HG02588 (cell line): ENCODE results near the gene GPR108.
"Not testable (repeated sequence)": the region's sequence is repeated elsewhere in the genome, so short reads cannot be mapped to it uniquely, and the experiment has no call there.

Experiments used
- ATAC-seq: cut with Tn5 transposase; IDR thresholded peaks from one replicate; pipeline ENCODE4 v1.9.1; 2021; ENCODE audit warnings: mild to moderate bottlenecking, moderate library complexity; ENCODE audit not compliant: unreplicated experiment

GPR108 gene

DNA sequence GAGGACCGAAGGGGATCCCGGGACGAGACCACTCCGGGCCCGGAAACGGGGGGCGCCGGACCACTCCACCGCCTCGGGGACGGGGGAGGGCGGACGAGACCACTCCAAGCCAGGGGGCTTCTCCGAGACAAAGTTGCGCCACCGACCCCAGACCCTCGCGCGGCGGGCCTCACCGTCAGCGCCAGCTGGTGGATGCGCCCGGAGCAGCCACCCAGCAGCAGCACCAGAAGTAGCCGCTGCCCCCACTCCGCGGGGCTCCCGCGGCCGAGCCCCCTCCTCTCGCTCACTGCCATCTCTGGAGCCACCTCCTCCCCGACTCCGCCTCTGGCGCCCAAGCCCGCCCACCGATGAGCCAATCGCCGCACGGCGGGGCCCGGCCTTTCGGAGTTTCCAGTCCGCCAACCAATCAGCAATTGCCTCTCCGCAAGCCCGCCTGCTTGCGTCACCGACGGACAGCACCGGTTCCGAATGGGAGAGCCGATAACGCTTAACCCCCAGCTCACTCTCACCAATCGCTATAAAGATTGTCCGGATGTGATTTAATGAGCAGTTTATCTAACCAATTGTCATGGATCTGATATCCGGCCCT, at the start of gene GPR108:
Gene GPR108, minus strand, starts transcription at position 297 of the 589 bp plus-strand sequence. Its CDS starts 4 bp downstream, at position 293.
- ATAC-seq = peak; percentile 61

DNA sequence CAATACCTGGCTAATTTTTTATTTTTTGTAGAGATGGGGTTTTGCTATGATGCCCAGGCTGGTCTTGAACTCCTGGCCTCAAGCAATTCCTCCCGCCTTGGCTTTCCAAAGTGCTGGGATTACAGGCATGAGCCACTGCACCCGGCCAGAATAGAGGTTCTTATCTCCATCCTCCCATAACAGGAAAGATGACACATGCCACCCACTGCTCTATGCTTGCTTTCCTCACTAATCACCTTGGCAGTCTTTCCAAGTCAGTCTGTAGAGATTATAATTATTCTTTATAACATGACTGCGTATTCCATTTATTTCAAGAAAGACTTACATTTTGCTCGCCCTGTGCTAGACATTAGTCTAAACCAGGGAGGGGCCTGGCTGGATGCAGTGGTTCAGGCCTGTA, 41.8 kb upstream of the GPR108 start:
- ATAC-seq = no peak

DNA sequence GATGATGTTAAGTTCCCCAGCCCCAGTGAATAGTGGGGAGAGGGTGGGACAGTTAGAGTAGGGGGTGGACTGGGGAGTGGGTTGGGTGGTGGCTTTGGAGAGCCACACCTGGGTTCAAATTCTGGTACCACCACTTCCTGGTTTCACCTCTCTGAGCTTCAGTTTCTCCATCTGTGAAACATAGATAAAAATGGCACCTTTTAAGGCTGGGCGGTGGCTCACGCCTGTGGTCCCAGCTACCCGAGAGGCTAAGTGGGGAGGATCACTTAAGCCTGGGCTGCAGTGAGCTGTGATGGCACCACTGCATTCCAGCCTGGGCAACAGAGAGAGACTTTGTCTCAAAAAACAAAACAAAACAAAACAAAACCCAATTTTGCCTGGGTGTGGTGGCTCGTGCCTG, 41.0 kb upstream of the GPR108 start:
- no peak for ATAC-seq

DNA sequence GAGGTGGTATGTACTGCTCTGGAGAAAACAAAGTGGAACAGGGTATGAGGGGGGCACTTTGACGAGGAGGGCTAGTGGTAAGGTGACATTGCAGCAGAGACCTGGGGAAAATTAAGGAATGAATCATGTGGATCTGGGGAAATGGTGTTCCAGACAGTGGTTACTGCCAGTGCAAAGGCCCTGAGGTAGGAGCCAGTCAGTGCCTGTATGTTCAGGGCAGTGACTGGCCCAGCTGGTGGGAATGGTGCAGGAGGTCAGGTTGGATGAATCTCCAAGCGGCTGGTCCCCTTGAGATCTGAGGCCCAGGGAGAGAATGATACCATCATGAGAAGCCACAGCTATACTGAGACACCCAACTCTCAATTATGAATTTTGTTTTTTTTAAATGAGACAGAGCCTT, 40.1 kb upstream of the GPR108 start:
- ATAC-seq = no peak

DNA sequence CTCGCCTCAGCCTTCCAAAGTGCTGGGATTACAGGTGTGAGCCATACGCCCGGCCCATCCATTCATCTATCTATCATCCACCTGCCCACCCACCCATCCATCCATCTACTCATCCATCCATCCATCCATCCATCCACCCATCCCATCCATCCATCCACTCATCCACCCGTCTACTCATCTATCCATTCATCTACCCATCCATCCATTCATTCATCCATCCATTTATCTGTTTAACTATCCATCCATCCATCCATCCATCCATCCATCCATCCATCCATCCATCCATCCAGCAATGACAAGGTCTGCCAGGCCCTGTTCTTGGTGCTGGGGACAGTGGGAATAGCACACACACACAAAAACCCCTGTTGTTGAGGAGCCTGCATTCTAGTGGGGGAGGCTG, 39.6 kb upstream of the GPR108 start:
- no peak for ATAC-seq

DNA sequence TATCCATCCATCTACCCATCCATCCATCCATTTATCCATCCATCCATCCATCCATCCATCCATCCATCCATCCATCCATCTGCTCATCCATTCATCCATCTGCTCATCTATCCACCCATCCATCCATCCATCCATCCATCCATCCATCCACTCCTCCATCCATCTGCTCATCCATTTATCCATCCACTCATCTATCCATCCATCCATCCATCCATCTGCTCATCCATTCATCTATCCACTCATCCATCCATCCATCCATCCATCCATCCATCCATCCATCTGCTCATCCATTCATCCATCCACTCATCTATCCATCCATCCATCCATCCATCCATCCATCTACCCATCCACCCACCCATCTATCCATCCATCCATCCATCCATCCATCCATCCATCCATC, 38.7 kb upstream of the GPR108 start:
- not testable (repeated sequence) for ATAC-seq

DNA sequence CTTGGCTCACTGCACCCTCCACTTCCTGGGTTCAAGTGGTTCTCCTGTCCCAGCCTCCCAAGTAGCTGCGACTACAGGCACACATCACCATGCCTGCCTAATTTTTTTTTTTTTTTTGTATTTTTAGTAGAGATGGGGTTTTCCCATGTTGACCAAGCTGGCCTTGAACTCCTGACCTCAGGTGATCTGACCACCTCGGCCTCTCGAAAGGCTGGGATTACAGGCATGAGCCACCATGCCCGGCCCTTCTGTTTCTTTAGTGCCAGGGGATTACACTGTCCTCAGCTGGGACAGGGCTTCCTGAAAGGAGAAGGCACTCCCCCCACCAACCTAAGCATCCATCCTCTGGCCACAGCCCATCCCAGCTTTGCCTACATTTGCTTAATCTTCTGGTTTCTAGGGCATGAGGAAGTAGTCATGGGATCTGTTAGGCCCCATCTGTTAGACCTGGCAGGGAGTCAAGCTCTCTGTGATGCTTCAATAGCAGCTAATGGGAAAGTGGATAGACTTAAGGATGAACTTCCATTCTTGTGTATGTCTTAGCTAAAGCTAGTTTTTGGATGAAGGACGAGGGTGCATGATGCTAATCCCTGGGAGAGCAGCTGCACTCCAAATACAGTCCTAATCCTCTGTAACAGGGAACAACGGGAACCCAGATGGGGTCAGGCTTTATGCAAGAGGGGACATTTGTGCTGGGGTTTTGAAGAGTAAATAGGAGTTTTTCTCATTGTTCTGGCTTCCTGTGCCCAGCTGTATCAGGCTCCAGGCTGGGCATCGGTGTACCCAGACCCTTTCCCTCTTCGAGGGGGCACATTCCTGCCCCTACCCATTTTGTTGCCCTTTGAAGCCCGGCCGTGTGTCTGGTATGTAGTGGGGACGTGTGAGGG, 37.7 kb upstream of the GPR108 start:
- no peak for ATAC-seq

DNA sequence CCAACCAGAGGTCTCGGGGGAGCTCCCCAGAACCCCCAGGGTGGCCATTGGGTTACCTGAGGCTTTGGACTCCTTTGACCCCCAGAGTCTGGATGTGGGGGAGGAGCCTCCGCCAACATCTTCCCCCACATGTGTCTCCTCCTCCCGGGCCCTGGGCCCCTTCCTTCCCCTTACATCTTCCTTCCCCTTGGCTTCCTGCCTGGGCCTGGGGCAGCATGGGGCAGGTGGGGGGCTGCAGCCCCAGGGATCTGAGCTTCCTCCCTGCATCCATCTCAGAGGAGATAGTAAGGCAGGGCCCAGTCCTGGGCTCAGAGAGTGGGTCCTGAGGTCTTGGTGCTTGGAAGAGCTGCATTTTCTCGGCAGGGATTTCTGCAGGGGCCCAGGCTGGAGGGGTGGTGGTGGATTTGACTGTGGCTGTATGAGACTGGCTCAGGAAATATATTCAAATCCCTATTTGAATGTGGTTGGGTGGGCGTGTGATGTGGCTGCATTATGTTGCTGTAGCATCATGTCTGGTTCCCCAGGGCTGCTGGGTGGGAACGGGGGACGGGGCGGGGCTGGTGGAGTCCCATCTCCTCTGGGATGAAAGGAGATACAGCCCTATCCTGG, 36.0 kb upstream of the GPR108 start:
- ATAC-seq = no peak

DNA sequence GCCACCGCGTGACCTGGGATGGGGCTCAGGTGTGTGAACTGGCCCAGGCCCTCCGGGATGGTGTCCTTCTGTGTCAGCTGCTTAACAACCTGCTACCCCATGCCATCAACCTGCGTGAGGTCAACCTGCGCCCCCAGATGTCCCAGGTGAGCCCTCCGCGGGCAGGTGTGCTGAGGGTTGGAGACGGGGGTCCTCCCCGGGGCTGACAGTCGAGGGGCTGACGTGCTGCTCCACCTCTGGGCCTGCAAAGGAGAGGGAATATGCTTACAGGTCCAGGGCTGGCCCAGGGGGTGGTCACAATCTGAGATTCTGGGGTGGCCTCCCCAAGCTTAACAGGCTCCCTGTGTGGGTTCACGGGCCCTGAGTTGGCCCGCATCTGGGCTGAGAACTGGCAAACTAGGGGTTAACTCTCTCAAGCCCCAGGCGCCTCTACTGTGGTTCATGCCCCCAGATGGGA, 35.5 kb upstream of the GPR108 start:
- no peak for ATAC-seq

DNA sequence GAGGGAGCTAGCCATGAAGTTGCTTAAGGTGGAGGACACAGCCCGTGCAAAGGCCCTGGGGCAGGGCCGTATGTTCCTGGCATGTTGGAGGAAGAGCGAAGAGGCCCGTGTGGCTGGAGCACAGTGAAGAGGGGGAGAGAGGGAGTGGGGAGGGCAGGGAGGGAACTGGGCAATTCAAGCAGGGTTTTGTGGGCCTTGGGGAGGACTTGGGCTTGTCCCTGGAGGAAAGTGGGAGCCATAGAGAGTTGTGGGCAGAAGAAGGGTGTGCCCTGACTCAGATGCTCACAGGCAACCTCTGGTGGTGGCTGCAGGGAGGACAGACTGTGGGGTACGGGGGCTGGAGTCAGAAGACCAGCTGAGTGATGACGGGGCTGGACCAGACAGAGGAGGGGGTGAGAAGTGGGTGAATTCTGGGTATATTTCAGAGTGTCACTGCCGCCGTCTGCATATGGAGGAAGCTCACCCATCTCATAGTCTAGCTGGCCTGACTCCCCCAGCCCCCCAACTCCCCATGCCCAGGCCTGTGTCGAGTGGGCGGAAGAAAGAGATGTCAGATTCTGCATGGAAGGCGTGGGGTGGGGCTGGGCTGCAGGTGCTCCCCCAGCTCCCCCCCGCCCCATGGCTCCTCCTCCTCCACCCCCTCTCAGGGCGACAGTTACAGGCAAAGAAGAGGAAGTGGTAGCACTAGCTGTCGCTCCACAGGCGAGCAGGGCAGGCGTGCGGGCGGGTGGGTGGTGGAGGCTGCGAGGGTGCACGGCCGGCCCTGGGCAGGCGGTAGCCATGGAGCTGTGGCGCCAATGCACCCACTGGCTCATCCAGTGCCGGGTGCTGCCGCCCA, 34.9 kb upstream of the GPR108 start, which contains the start of gene VAV1:
Gene VAV1, plus strand, starts transcription at position 681 of the 838 bp plus-strand sequence. Its CDS starts 100 bp downstream, at position 781.
- ATAC-seq = no peak

DNA sequence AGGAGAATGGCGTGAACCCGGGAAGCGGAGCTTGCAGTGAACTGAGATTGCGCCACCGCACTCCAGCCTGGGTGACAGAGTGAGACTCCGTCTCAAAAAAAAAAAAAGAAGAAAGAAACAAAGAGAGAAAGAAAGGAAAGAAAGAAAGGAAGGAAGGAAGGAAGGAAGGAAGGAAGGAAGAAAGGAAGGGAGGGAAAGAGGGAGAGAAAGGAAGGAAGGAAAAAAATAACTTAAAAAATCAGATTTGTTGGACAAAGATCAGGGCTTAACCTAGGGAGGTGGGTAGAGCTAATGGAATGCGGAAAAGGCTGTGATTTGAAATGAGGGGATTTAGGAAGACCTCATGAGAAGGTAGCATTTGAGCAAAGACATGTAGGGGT, 34.3 kb upstream of the GPR108 start:
- not testable (repeated sequence) for ATAC-seq

DNA sequence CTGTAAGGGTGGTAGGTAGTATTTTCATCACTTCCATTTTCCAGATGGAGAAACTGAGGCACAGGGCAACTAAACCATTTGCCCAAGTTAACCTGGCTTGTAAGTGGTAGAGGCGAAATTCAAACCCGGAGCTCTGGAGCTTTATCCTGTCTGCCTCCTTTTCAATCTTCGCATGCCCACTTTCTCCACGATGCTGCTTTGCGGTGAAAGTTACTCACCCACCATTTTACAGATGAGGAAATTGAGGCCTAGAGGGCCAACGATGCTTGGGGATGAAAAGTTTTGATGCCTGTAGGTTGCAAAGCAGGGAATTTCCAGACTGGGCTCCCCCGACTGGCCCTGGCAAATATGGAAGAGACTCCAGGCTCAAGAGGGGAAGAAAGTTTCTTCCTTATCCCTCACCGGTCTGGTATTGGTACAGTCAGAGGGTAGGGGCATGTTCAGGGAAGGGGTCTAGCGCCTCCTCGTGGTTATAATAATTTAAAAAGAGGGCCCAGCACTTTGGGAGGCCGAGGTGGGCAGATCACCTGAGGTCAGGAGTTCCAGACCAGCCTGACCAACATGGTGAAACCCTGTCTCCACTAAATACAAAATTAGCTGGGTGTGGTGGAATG, 31.7 kb upstream of the GPR108 start:
- ATAC-seq = no peak

DNA sequence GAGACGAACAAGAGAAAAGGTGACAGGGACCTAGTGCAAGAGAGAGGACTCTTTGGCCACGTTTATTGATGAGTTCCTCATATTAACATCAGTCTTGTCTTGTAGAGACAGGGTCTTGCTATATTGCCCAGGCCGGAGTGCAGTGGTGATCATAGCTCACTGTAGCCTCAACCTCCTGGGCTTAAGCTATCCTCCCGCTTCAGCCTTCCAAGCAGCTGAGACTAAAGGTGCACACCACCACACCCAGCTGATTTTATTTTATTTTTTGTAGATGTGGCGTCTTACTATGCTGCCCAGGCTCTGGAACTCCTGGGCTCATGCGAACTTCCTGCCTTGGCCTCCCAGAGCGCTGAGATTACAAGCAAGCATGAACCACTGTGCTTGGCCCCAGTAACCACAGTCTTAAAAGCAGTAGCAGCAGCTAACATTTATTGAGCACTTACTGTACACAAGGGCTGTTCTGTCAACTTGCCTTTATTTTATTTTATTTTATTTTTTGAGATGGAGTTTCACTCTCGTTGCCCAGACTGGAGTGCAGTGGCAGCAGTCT, 30.9 kb upstream of the GPR108 start:
- no peak for ATAC-seq

DNA sequence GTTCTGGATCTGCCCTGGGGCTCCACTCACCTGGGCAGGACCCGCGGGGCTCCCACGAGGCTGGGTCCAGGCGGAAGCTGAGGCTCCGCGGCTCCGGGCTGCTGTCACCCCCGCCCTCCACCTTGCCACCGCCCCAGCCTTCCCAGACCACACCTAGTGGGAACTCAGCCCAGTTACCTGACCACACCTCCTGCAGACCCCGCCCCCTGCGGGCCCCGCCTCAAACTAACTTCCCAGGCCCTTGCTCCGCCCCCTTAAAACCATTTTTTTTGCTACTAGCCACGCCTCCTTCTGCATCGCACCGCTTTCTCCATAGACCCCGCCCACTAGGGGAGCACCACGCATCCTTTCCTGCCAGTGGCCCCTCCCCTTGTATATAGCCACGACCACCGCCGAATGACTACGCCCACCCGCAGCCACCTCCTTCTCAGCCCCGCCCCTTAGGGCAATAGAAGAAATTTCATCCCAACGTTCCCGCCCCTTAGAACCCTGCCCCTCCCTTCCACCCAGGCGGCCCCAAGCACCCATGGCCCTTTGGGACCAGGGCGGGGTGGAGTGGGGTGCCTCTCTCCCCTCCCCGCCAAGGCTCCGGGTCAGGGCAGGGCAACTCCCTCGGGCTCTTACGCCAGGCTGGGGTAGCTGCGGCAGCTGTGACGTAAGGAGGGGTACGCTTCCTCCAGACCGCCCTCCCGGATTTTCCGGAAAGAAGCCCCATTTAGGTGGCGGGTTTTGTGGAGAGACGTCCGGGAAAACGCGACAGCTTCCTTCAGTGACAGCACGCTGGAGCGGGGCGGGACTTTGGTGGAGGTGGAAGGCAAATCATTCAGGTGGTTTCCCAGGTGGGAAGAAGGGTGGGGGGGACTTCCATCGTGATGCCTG, 30.2 kb upstream of the GPR108 start, which contains the start of gene SH2D3A:
Gene SH2D3A, minus strand, starts transcription at position 79 of the 879 bp plus-strand sequence. CDS start 3,687 bp downstream, outside the sequence.
- ATAC-seq = peak; percentile 54

DNA sequence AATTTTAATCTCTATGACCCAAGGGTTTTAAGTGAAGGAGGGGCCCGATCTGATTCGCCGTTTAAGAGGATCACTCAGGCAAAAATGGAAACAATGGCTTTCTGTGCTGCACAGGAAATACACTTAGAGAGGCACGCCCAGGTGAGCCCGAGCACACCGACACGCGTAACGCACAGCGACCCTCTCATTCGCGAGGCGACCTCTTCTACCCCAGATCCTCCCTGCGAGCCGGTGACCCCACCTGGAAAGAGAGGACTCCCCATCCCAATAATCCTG, 29.6 kb upstream of the GPR108 start:
- ATAC-seq = peak; percentile 9

DNA sequence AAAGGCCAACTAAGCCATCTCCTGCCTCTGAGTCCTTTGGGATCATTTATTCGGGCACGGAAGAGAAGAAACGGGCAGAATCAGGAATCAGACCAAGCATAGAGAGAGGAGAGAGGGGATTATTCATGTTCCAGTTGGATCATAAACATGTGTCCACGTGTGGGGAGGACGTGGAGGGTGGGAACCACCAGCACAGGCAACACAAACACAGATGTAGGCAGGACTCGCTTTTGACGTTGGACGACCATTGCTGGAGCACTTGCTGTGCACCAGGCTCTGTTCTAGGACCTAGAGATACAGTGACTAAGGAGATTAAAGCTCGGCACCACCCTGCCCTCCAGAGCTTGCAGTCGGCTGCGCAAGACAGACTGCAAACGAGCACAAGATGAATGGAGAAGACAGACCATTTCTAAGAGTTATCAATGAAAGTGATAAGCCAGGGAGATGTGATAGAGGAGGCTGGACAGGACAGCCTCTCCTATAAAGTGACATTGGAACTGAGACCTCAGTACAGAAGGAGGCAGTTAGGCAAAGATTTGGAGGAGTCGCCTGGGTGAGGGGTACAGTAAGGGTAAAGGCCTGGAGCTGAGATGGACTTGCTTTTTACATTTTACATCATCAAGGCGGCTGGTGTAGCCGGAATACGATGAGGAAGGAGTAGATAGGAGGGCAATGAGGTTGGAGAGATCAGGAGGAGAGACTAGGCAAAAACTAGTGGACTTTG, 29.1 kb upstream of the GPR108 start:
- no peak for ATAC-seq

DNA sequence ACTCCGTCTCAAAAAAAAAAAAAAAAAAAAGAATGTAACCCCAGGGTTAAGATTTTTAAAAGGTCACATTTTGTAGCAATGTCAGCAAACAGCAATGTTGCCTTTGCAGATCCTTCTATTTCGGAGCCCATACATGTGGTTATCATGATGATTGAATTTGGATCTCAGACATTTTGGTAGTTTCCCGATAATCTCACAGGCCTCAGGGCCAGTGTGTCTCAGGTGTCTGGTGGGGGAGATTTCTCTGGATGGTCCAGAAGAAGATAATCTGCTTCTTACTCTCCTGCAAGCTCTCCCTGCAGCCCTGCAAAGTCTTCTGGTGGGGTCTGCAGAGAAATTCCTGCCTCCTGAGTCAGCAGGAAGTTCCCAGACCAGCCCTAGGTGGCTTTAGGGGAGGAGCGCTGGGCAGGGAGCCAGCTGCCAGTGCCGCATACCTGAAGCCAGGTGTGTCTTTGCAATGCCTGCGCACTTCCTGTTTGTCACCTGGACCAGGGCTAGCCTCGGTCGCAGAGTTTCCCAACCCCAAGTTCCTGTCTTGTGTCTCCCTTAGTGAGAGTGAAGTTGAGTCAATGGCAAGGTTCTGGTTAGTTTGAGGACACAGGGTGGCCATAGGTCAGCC, 28.5 kb upstream of the GPR108 start:
- ATAC-seq = no peak

DNA sequence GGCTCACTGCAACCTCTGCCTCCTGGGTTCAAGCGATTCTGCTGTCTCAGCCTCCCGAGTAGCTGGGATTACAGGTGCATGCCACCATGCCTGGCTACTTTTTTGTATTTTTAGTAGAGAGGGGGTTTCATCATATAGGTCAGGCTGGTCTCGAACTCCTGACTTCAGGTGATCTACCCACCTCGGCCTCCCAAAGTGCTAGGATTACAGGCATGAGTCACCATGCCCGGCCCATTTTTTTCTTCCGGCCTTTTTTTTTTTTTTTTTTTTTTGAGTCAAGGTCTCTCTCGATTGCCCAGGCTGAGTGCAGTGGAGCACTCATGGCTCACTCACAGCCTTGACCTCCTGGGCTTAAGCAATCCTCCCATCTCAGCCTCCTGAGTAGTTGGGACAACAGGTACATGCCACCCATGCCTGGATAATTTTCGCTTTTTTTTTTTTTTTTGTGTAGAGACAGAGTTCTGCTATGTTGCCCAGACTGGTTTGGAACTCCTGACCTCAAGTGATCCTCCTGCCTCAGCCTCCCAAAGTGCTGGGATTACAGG, 24.9 kb upstream of the GPR108 start:
- ATAC-seq = not testable (repeated sequence)
